HEK293 (cell line): ENCODE measurements around the gene EFCC1.
A peak's percentile ranks its signal among the peaks of the same experiment; 100 is the strongest.

Experiments used
- CTCF ChIA-PET: fragments of 350-600 bp; formaldehyde crosslinking; extraction: SDS; loops from one replicate; lab custom pipeline; 2021; ENCODE audit warnings: antibody characterized with exemption; lab: Yijun Ruan, JAX
- POLR2A ChIA-PET: fragments of 300-600 bp; formaldehyde crosslinking; extraction: SDS; loops from one replicate; lab custom pipeline; 2020; ENCODE audit warnings: antibody characterized with exemption, inconsistent platforms; lab: Yijun Ruan, JAX
- H3K27ac ChIP-seq: fragments of 200-500 bp; sonication (Bioruptor generic); 2 replicates; pipeline ENCODE4 v1.5.1; 2014; ENCODE audit warnings: low read depth, low read length, control low read depth, inconsistent platforms; ENCODE audit errors: extremely low read depth
- H3K36me3 ChIP-seq, 2 experiments: fragments of 200-500 bp in 1 of 2; sonication (Bioruptor generic) in 1 of 2; 1 replicate in 1 of 2; 2 replicates in 1 of 2; pipeline ENCODE4 v1.5.1; 2014 to 2017; ENCODE audit warnings: inconsistent platforms in 2 of 2, low read length in 2 of 2; ENCODE audit not compliant: control insufficient read depth in 2 of 2, insufficient read depth in 1 of 2
- H3K4me1 ChIP-seq: fragments of 200-500 bp; sonication (Bioruptor generic); 2 replicates; pipeline ENCODE4 v1.5.1; 2014; ENCODE audit warnings: mild to moderate bottlenecking, low read length, inconsistent platforms; ENCODE audit not compliant: control insufficient read depth, insufficient read depth
- H3K4me3 ChIP-seq: 2 replicates; pipeline ENCODE4 v1.5.1; 2011; ENCODE audit warnings: low read depth, mild to moderate bottlenecking, control low read depth, low read length, moderate library complexity
- H3K9me3 ChIP-seq: fragments of 200-500 bp; sonication (Bioruptor generic); 2 replicates; pipeline ENCODE4 v1.5.1; 2014; ENCODE audit warnings: low read depth, low read length, inconsistent platforms; ENCODE audit not compliant: control insufficient read depth, insufficient read depth
- EGR2 ChIP-seq: fragments of 450-650 bp; formaldehyde crosslinking; IDR thresholded peaks from 2 replicates; pipeline ENCODE4 v1.5.1; 2016; ENCODE audit warnings: low read depth, missing biosample characterization, missing genetic modification characterization
- GFI1B ChIP-seq: fragments of 450-650 bp; formaldehyde crosslinking; IDR thresholded peaks from 2 replicates; pipeline ENCODE4 v1.5.1; 2016; ENCODE audit warnings: missing biosample characterization, missing genetic modification characterization
- GLIS2 ChIP-seq: fragments of 450-650 bp; formaldehyde crosslinking; IDR thresholded peaks from 2 replicates; pipeline ENCODE4 v1.5.1; 2016; ENCODE audit warnings: missing biosample characterization, missing genetic modification characterization
- KLF7 ChIP-seq: fragments of 450-650 bp; formaldehyde crosslinking; IDR thresholded peaks from 2 replicates; pipeline ENCODE4 v1.5.1; 2016; ENCODE audit warnings: missing biosample characterization, missing genetic modification characterization, borderline replicate concordance
- SETDB1 ChIP-seq: IDR thresholded peaks from one replicate; pipeline ENCODE4 v1.6.1; 2017; ENCODE audit warnings: mild to moderate bottlenecking, low read length, moderate library complexity, mixed read lengths; ENCODE audit not compliant: insufficient read length
- SP2 ChIP-seq: fragments of 450-650 bp; formaldehyde crosslinking; IDR thresholded peaks from 2 replicates; pipeline ENCODE4 v1.5.1; 2016; ENCODE audit warnings: missing biosample characterization, missing genetic modification characterization
- SP3 ChIP-seq: fragments of 450-650 bp; formaldehyde crosslinking; IDR thresholded peaks from 2 replicates; pipeline ENCODE4 v1.5.1; 2016; ENCODE audit warnings: missing biosample characterization, missing genetic modification characterization
- YY1 ChIP-seq: fragments of 450-650 bp; formaldehyde crosslinking; IDR thresholded peaks from 2 replicates; pipeline ENCODE4 v1.5.1; 2018; ENCODE audit warnings: missing biosample characterization, missing genetic modification characterization
- ZBTB6 ChIP-seq: fragments of 450-650 bp; formaldehyde crosslinking; IDR thresholded peaks from 2 replicates; pipeline ENCODE4 v1.5.1; 2017; ENCODE audit warnings: missing biosample characterization, missing genetic modification characterization
- ZFHX2 ChIP-seq: fragments of 450-650 bp; formaldehyde crosslinking; conservative IDR thresholded peaks from 2 replicates; pipeline ENCODE4 v1.5.1; 2016; ENCODE audit warnings: missing biosample characterization, missing genetic modification characterization
- ZFP37 ChIP-seq: fragments of 450-650 bp; formaldehyde crosslinking; IDR thresholded peaks from 2 replicates; pipeline ENCODE4 v1.5.1; 2016; ENCODE audit warnings: missing biosample characterization, missing genetic modification characterization
- ZNF302 ChIP-seq: fragments of 450-650 bp; formaldehyde crosslinking; IDR thresholded peaks from 2 replicates; pipeline ENCODE4 v1.5.1; 2016; ENCODE audit warnings: missing biosample characterization, missing genetic modification characterization, low read depth
- ZNF335 ChIP-seq: fragments of 450-650 bp; formaldehyde crosslinking; conservative IDR thresholded peaks from 2 replicates; pipeline ENCODE4 v1.5.1; 2016; ENCODE audit warnings: missing biosample characterization, missing genetic modification characterization
- ZNF394 ChIP-seq: fragments of 450-650 bp; formaldehyde crosslinking; IDR thresholded peaks from 2 replicates; pipeline ENCODE4 v1.5.1; 2016; ENCODE audit warnings: missing biosample characterization, missing genetic modification characterization, mild to moderate bottlenecking, moderate library complexity, borderline replicate concordance
- ZNF501 ChIP-seq: fragments of 450-650 bp; formaldehyde crosslinking; IDR thresholded peaks from 2 replicates; pipeline ENCODE4 v1.5.1; 2016; ENCODE audit warnings: missing biosample characterization, missing genetic modification characterization
- ZNF514 ChIP-seq: fragments of 450-650 bp; formaldehyde crosslinking; IDR thresholded peaks from 2 replicates; pipeline ENCODE4 v1.5.1; 2016; ENCODE audit warnings: missing biosample characterization, missing genetic modification characterization
- ZNF518A ChIP-seq: fragments of 450-650 bp; formaldehyde crosslinking; conservative IDR thresholded peaks from 2 replicates; pipeline ENCODE4 v1.5.1; 2016; ENCODE audit warnings: low read depth, missing biosample characterization, missing genetic modification characterization
- ZNF571 ChIP-seq: fragments of 450-650 bp; formaldehyde crosslinking; IDR thresholded peaks from 2 replicates; pipeline ENCODE4 v1.5.0; 2017; ENCODE audit warnings: missing biosample characterization, missing genetic modification characterization
- ZNF600 ChIP-seq: fragments of 450-650 bp; formaldehyde crosslinking; IDR thresholded peaks from 2 replicates; pipeline ENCODE4 v1.5.1; 2016; ENCODE audit warnings: missing biosample characterization, missing genetic modification characterization
- ZNF624 ChIP-seq: fragments of 450-650 bp; formaldehyde crosslinking; IDR thresholded peaks from 2 replicates; pipeline ENCODE4 v1.5.1; 2017; ENCODE audit warnings: missing biosample characterization, missing genetic modification characterization
- ZNF629 ChIP-seq: fragments of 450-650 bp; formaldehyde crosslinking; IDR thresholded peaks from 2 replicates; pipeline ENCODE4 v1.5.1; 2017; ENCODE audit warnings: missing biosample characterization, missing genetic modification characterization
- ZNF639 ChIP-seq: fragments of 450-650 bp; formaldehyde crosslinking; IDR thresholded peaks from 2 replicates; pipeline ENCODE4 v1.5.1; 2016; ENCODE audit warnings: missing biosample characterization, missing genetic modification characterization
- ZNF664 ChIP-seq: fragments of 450-650 bp; formaldehyde crosslinking; IDR thresholded peaks from 2 replicates; pipeline ENCODE4 v1.5.1; 2016; ENCODE audit warnings: missing biosample characterization, missing genetic modification characterization
- ZNF670 ChIP-seq: fragments of 450-650 bp; formaldehyde crosslinking; IDR thresholded peaks from 2 replicates; pipeline ENCODE4 v1.5.1; 2016; ENCODE audit warnings: missing biosample characterization, missing genetic modification characterization, low read depth
- ZNF776 ChIP-seq: fragments of 450-650 bp; formaldehyde crosslinking; IDR thresholded peaks from 2 replicates; pipeline ENCODE4 v1.5.0; 2017; ENCODE audit warnings: missing biosample characterization, missing genetic modification characterization, borderline replicate concordance
- ZSCAN30 ChIP-seq: fragments of 450-650 bp; IDR thresholded peaks from 2 replicates; pipeline ENCODE4 v1.5.1; 2018; ENCODE audit warnings: missing biosample characterization, mild to moderate bottlenecking, missing genetic modification characterization, moderate library complexity

Gene EFCC1

GRCh38 chr3:129001101-129001805, at the start of gene EFCC1:
EFCC1 (plus strand) TSS chr3:129001304; CDS start chr3:129001629, 325 bp downstream.
- H3K36me3 ChIP-seq = no peaks in the 10 kb centered on the region
- TF ChIP-seq EGR2 (peak; percentile 65), ZNF335 (peak; percentile 21; the same call in 1 of the 2 replicates), ZNF394 (tag by site-specific recombination) (no peak), ZNF600 (tag by site-specific recombination) (no peak), ZBTB6 (tag by site-specific recombination) (peak; percentile 73; the same call in 1 of the 2 replicates), GLIS2 (tag by site-specific recombination) (peak; percentile 46; the same call in 1 of the 2 replicates), ZFHX2 (tag by site-specific recombination) (peak; percentile 74), SP2 (tag by site-specific recombination) (peak; percentile 74), SP3 (tag by site-specific recombination) (peak; percentile 54)
- TF ChIP-seq, all 188 proteins: peak for 7
- H3K4me1 ChIP-seq = no peaks in the 10 kb centered on the region
- H3K4me3 ChIP-seq = peak within 1 kb of the TSS; percentile 28
- no peak within 1 kb of the TSS for H3K27ac ChIP-seq
- ChIA-PET CTCF (no interaction called here), POLR2A (no interaction called here)
- H3K9me3 ChIP-seq = no peaks in the 10 kb centered on the region

- Histone ChIP-seq H3K4me3 (no peak overlapping the region), H3K36me3 (no peaks in the 10 kb centered on the region), H3K27ac (no peak overlapping the region), H3K4me1 (no peaks in the 10 kb centered on the region), H3K9me3 (no peaks in the 10 kb centered on the region)
- CTCF ChIA-PET = interaction anchor here (0.6 kb wide), 1 partner anchor 80 kb away, joined by 3 read pairs; no protein-coding TSS in a partner anchor
- POLR2A ChIA-PET = no interaction called here
- TF ChIP-seq SETDB1 (peak; percentile 15), ZNF776 (tag by site-specific recombination) (no peak), ZSCAN30 (tag by site-specific recombination) (no peak)
Measured at GRCh38 chr3:128956440-128956839, 44.7 kb upstream of the EFCC1 start.

GRCh38 chr3:128965280-128965679, 35.8 kb upstream of the EFCC1 start:
- no peaks in the 10 kb centered on the region for H3K36me3 ChIP-seq
- ChIA-PET CTCF (no interaction called here), POLR2A (no interaction called here)
- no peaks in the 10 kb centered on the region for H3K4me1 ChIP-seq
- no peak overlapping the region for H3K4me3 ChIP-seq
- no peak overlapping the region for H3K27ac ChIP-seq
- H3K9me3 ChIP-seq = no peaks in the 10 kb centered on the region
- no peak for TF ChIP-seq KLF7 (tag by site-specific recombination)
- TF ChIP-seq YY1 = no peak
- TF ChIP-seq ZNF302 (tag by site-specific recombination) = no peak
- TF ChIP-seq ZNF670 (tag by site-specific recombination) = no peak
- TF ChIP-seq ZNF624 (tag by site-specific recombination) = no peak
- TF ChIP-seq ZNF664 (tag by site-specific recombination) = no peak
- no peak for TF ChIP-seq ZNF629 (tag by site-specific recombination)
- no peak for TF ChIP-seq ZNF639
- no peak for TF ChIP-seq GFI1B (tag by site-specific recombination)
- TF ChIP-seq ZNF518A = no peak
- TF ChIP-seq GLIS2 (tag by site-specific recombination) = no peak
- no peak for TF ChIP-seq ZNF501 (tag by site-specific recombination)
- no peak for TF ChIP-seq ZFP37 (tag by site-specific recombination)
- TF ChIP-seq ZNF514 (tag by site-specific recombination) = no peak
- no peak for TF ChIP-seq ZNF571 (tag by site-specific recombination)
